Stimulated activated CD8-positive, alpha-beta memory T cell treated with anti-CD3 and anti-CD28 coated beads, Interleukin-12 subunit alpha, Interleukin-12 subunit beta, amount 100 ng/mL, for 4 hours (primary cell): ENCODE measurements around the gene DDX47.
"Not testable (repeated sequence)": the region's sequence is repeated elsewhere in the genome, so short reads cannot be mapped to it uniquely, and the experiment has no call there.

ENCODE experiments used
- DNase-seq: peaks from one replicate; pipeline ENCODE4 v3.0.0-alpha.2; 2020; ENCODE audit warnings: low read depth

Gene DDX47

DNA sequence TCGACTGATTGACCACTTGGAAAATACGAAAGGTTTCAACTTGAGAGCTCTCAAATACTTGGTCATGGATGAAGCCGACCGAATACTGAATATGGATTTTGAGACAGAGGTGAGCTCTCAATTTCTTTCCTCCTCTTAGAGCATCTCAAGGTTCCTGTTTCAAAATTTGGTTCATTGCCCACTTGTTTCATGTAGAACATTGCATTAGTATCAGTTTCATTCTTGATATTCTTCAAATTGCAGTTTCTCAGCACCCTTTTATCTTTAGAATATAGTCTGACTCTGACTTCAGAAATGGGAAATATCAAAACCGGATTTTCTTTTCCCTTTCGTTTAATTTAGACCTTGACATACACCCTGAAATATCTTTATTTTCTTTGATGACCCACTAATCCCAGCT lies 8.8 kb downstream of the DDX47 start:
- DNase-seq: no peak

DNA sequence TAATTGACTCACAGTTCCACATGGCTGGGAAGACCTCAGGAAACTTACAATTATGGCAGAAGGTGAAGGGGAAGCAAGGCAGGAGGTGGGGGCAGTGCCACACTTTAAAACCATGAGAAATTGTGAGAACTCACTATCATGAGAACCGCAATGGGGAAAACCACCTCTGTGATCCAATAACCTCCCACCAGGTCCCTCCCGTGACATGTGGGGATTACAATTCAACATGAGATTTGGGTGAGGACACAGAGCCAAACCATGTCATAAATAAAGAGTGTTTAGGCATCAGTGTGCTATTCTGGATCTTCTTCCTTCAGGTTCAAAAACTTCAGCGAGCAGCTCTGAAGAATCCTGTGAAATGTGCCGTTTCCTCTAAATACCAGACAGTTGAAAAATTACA lies 9.7 kb downstream of the DDX47 start:
- no peak for DNase-seq

DNA sequence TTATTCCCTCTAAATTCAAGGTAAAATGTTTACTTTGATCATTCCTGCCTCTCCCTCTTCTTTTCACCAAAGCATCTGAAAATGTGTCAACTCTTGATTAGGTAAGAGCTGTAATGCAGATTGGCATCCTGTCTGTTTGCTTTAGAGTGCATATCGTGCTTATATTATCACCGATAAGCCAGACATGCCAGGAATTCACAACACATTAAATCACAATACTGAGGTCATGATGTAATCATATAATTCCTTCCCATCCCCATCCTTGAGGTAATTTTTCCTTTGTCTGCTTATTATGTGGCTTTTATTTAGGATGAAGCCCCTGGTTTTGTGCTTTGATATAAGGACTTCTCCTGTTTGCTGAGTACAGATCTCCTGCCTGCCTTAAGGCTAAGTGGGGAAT lies 10.2 kb downstream of the DDX47 start:
- DNase-seq: no peak

DNA sequence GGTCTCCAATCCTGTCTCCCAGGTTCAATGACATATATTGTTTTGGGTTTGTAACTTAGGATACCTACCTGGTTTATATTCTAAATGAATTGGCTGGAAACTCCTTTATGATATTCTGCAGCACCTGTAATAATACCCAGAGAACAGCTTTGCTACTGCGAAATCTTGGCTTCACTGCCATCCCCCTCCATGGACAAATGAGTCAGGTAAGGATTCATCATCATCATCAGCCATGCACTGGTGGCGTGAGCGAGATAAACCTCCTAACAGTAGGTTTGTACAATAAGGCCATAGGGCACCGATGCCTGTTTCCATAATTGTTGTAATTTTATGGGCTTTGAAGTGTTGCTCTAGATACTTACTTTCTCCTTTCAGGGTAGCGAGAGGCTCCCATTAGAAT lies 10.7 kb downstream of the DDX47 start:
- no peak for DNase-seq

DNA sequence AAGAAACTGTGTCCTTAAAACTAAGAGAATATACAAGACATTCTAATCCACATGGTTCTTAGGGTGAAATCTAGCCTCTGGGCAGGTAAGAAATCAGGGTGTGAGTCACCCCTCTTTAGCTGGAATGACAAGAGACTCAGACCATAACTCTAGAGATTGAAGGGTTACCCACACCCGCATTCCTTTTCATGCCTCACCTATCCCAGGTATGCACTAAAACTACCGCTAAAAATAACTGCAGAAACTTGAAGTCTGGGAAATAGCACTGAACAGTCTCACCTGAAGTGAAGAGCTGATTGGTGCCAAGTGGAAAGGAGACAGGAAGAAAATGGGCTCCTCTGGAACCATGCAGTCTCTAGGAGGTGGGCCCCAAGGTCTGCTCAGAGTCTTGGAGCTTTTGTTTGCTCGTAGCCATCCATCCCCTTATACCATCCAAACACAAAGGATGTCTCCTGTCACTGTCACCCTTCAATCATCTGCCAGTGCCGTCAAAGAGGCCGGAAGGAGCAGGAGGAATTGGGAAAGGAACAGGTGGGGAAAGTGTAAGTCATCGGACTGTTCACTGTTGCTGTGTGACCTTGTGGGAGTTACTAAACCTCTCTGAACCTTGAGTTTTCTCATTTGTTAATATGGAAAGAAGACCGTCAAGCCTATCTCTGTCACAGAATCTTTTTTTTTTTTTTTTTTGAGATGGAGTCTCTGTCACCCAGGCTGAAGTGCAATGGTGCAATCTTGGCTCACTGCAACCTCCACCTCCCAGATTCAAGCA lies 22.4 kb downstream of the DDX47 start:
- DNase-seq: no peak

DNA sequence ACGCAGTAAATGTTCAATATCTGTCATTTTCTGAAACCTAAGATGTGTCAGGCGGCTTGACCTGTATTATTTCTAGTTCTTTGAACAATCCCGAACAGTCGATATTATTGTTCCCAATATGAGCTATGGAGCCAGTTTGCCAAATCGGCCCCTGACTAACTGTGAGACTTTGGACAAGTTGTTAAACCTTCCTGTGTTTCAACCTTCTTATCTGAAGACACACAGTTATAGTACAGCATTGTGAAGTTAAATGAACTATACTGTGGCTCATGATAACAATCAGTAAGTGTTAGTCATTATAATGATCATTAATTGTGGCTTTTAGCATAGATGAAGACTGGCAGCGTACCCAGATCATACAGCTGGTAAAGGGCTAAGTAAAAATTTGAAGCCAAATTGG lies 23.4 kb downstream of the DDX47 start:
- DNase-seq: no peak

DNA sequence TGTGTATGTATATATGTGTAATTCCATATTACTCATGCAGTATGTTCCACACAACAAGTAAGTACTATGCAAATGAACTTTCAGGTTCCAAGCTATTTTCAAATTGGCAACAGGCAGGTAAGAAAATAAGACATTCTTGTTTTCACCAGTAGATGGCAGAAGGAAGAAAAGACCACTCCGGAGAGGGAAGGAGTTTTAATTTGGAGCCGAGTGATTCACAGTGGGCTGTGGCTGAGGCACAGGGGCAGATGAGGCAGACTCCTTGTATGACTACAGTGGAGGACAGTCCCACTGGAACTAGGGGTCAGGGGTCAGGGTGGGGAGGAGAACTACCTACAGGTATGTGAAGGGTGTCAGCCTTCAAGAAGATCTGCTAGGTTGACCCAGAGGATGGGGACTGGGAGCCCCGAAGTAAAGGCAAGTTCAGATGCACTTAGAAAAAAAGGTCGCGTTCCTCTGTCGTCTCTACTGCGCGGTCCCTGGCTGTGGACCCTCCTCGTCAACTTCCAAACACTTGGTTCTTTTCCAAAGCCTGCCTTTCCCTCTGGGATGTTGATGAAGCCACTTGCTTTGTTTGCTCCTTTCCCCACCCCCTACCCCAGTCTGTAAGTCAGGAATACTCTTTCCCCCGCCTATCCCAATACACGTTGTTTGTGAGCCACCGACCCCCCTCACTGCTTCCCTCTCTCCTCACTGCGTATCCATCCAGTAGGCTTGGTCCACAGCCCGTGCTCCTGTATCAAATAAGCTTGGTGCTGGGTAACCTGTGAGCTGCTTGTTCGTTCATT lies 24.1 kb downstream of the DDX47 start:
- DNase-seq: peak; percentile 6

DNA sequence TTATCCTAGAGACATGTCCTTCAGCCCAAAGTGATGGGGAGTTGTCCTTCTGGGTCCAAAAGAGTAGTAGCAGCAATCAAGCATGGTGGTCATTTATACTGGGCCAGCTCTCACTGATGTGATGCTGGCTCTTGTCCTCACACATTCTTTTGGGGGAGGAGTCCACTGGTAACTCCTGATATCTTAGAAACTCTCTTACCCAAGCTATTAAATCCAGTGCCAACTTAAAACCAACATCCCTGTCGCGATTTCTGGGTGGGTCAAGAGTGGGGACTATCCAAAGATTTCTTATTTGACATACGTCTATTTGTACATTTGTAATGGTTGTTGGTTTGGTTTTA lies 24.6 kb downstream of the DDX47 start:
- no peak for DNase-seq

DNA sequence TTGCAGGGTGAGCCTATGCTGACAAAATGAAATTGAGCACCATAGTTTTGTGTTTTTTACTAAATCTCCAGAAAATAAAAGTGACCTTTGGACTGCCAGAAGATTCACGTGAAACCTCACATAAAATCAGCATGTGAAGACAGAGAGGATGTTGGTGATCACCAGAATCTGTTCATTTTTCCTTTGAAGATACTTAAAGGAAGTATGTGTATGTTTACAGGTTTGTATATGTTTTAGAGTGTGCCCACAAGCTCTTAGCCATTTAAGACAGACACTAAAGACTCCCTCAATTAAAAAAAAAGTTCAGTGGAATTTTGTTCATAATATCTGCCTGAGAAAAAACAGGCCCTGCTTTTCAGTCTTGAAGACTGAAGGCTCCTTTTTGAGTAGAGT lies 25.9 kb downstream of the DDX47 start:
- DNase-seq: no peak

DNA sequence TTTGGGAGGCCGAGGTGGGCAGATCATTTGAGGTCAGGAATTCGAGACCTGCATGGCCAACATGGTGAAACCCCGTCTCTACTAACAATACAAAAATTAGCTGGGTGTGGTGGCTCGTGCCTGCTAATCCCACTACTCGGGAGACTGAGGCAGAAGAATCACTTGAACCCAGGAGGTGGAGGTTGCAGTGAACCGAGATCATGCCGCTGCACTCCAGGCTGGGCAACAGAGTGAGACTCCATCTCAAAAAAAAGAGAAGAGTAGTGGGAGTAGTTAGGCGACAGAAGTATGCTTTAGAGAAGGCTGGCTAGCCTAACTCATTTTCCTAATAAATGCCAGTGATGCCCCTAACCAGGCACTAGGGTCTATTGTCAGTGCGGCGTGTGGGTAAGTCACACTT lies 26.3 kb downstream of the DDX47 start:
- not testable (repeated sequence) for DNase-seq

DNA sequence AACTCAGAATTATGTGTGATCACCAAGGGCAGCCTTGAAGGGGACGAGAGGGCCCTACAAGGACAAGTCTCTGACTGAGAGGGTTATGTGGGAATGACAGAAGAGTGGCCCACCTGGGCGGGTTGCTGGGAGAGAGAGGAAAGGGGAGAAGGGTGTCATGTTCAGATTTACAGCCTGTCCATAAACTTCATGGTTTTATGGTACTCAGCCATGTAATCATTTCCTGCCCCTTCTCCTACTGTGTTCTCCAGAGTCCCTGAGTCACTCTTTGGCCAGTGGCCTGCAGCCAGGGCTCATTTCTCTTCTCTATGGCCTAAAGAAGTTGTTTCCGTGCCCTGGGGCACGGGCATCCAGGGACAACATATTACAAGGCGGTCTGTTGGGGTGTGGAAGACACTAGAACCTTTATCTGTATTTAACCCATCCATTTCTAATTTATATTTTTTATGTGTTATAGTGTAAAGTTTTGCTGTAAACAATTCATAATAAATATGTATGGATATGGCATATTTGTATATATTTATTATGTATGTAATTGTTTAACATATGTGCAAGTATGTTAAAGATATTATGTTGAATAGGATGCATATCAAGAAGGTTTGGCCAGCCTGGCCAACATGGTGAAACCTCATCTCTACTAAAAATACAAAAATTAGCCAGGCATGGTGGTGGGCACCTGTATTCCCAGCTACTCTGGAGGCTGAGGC lies 26.9 kb downstream of the DDX47 start:
- DNase-seq: no peak

DNA sequence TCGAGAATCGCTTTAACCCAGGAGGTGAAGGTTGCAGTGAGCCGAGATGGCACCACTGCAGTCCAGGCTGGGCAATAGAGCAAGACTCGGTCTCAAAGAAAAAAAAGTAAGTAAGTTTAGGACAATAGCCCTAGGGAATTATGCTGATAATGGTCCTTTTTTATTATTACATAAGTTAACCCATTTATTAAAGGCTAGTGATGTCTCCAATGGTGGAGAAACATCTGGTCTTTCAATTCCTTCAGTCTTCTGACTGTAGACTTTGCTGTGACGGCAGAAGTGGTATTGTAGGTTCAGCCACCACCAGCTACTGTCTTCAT lies 27.4 kb downstream of the DDX47 start:
- no peak for DNase-seq

DNA sequence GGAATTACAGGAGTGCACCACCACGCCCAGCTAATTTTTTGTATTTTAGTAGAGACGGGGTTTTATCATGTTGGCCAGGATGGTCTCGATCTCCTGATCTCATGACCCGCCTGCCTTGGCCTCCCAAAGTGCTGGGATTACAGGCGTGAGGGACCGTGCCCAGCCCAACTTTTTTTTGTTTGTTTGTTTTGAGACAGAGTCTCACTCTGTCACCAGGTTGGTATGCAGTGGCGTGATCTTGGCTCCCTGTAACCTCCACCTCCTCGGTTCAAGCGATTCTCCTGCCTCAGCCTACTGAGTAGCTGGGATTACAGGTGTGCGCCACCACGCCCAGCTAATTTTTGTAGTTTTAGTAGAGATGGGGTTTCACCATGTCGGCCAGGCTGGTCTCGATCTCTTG lies 28.3 kb downstream of the DDX47 start:
- not testable (repeated sequence) for DNase-seq

DNA sequence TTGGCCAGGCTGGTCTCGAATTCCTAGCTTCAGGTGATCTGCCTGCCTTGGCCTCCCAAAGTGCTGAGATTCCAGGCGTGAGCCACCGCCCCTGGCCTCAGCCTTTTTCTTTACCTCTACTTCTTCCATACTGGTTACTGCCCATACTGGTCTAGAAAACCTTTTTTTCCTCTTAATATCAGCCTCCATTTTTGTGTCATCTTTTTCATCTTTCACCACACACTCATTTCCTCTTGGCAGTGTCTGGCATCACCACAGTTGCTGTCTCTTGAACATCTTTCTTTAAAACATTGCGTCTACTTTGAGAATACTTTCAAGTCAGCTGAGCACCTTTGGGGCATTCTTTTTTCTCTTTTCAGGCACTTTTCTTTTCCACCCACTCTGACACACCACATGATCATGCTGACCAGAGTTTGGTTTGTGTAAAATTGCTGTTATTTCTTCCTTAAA lies 32.7 kb downstream of the DDX47 start:
- DNase-seq: no peak

DNA sequence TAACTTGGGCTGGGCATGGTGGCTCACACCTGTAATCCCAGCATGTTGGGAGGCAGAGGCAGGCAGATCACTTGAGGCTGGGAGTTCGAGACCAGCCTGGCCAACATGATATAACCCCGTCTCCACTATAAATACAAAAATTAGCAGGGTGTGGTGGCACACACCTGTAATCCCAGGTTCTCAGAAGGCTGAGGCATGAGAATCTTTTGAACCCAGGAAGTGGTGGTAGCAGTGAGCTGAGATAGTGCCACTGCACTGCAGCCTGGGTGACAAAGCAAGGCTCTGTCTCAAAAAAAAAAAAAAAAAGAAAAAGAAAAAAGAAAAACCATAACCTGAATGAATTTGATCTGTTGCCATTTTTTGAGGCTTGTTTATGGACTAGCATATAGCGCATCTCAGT lies 33.6 kb downstream of the DDX47 start:
- DNase-seq: not testable (repeated sequence)

DNA sequence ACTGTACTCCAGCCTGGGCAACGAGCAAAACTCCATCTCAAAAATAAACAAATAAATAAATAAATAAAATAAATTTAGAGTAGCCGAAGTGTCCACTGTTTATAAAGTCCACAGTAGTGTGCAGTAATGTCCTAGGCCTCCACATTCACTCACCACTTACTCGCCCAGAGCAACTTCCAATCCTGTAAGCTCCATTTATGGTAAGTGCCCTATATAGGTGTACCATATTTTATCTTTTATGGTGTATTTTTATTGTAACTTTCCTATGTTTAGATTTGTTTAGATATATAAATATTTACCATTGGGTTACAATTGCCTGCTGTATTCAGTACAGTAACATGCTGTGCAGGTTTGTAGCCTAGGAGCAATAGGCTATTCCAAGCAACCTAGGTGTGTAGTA lies 40.3 kb downstream of the DDX47 start:
- no peak for DNase-seq

DNA sequence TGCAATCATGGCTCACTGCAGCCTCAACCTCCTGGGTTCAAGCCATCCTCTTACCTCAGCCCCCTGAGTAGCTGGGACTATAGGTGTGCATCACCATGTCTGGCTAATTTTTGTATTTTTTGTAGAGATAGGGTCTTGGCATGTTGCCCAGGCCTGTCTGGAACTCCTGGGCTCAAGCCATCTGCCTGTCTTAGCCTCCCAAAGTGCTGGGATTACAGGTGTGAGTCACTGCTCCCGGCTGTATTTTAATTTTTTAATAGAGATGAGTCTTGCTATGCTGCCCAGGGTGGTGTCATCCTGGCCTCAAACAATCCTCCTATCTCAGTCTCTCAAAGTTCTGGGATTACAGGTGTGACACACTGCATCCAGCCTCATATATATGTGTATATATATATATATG lies 46.5 kb downstream of the DDX47 start:
- DNase-seq: no peak

DNA sequence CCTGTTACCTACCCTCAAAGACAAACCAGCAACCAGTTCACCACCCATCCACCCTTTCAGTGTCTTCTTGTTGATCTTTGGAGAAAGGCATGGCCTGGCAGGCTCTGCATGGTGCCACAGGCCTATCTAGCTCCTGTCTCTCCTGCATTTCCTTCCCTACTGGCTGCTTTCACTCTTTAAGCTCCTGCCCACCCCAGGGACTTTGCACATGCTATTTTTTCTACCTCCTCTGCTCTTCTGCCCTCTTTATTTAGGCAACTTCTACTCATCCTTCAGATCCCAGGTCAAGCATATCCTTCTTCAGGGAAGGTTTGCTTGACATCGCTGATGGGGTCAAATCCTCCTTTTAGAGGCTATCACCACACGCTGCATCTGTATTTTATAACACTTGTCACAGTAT lies 51.1 kb downstream of the DDX47 start:
- no peak for DNase-seq

DNA sequence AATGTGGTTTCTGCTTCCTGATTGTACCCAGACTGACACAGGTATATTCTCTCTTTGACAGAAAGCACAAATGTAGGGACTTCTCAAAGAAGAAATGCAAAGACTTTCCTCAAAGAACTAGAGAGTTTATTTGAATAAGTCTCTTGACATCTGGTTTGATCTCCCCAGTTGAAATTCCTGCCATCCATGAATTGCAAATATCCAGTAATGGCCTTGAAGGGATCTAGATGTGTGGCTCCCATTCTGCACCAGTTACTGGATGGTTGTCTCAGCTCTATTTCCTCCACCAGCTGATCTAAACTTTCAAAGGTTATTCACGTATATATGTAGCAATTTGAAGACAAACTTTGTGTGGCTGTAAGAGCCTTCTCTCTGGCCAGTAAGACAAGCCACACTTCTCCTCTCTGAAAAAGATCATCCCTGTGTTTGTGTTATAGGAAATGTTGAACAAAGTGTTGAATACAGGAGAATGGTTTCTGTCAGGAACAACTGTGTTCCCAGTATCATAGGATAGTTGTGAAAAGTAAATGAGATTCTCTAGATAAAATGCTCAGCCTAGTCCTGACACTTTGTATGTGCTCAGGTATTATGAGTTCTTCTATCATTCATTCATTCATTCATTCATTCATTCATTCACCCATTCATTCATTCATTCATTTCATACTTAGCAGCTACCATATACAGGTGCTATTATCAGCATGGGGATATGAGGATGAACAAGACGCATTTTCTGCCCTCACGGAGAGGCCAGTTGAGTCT lies 55.5 kb downstream of the DDX47 start:
- DNase-seq: no peak

DNA sequence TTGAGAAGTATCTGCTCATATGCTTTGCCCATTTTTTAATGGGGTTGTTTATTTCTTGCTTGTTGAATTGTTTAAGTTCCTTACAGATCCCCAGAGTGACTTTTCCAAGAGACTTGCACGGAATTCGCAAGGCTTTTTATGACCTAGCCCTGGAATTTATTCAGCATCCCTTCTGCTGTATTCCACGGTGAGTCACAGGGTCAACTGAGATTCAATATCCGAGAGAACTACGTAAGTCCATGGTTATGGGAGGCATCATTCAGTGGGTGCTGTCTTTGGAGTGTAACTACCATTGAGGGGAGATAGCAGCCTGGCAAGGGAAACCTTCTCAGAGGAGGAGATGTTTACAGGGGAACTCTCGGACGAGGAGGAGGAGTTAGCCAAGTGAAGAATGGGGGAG lies 57.3 kb downstream of the DDX47 start:
- DNase-seq: no peak

DNA sequence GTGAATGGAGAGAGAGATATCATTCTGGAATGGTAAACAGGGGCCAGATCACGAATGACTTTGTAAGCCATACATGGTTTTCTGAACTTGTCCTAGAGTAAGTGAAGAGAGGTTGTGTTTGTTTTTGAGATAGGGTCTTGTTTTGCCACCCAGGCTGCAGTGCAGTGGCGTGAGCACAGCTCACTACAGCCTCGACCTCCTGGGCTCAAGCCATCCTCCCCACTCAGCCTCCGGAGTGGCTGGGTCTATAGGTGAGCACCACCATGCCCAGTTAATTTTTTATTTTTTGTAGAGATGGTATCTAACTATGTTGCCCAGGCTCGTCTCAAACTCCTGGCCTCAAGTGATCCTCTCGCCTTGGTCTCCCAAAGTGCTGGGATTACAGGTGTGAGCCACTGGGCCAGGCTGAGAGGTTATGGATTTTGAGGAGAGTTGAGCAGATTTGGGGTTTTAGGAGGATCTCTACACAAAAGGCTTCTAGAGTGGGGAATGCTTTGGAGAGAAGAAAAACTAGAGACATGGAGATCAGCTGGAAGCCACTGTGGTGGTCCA lies 58.5 kb downstream of the DDX47 start:
- no peak for DNase-seq
